HepG2 (cell line): ENCODE results near the gene ELP2. TPM values are rescaled to one million over a fixed set of nuclear protein-coding genes. Genes with fewer than 3 reads are reported as not detected.

Experiments
- ATAC-seq: fragments of 200-7000 bp; cut with Tn5 transposase; 3 replicates; pipeline ENCODE4 v1.9.1; 2020; ENCODE audit warnings: mild to moderate bottlenecking, moderate library complexity
- BruUV-seq: library from RNA; stranded (reverse); fragments of 400-500 nt; replicated peaks from 2 replicates; lab custom pipeline; 2021; lab: Mats Ljungman, UMichigan
- CTCF ChIA-PET: fragments of 300-600 bp; formaldehyde crosslinking; extraction: SDS; loops from one replicate; lab custom pipeline; 2021; ENCODE audit warnings: low total read pairs, inconsistent platforms, low intra/inter-chr PET ratio; lab: Yijun Ruan, JAX
- POLR2A ChIA-PET: fragments of 350-600 bp; sonication (Branson Sonifier 250); formaldehyde crosslinking; loops from one replicate; lab custom pipeline; 2020; ENCODE audit warnings: antibody characterized with exemption, inconsistent platforms; lab: Yijun Ruan, JAX
- DNase-seq: peaks from one replicate; pipeline ENCODE4 v3.0.0-alpha.2; 2015; ENCODE audit warnings: low spot score
- FAIRE-seq: peaks from 3 replicates; lab custom pipeline; 2011; peaks lifted over from hg19 to GRCh38; lab: Jason Lieb, UNC
- H2AFZ ChIP-seq: one replicate; pipeline ENCODE4 v1.6.1; 2011; ENCODE audit warnings: low read length, inconsistent platforms
- H3K27ac ChIP-seq: fragments of 300-600 bp; 3 replicates; pipeline ENCODE4 v1.8.0; 2011; ENCODE audit warnings: mixed run types, mild to moderate bottlenecking, mixed read lengths, low read length, inconsistent platforms; ENCODE audit not compliant: insufficient read depth; ENCODE audit errors: extremely low read length
- H3K27me3 ChIP-seq, 2 experiments: fragments of 200-600 bp in 1 of 2; 2 replicates in 1 of 2; 3 replicates in 1 of 2; pipeline versions ENCODE4 v1.6.0 to v1.8.0; 2011; ENCODE audit warnings: low read length in 2 of 2, mild to moderate bottlenecking in 2 of 2, moderate library complexity in 2 of 2, inconsistent platforms in 1 of 2; ENCODE audit not compliant: insufficient read depth in 2 of 2, control insufficient read depth in 1 of 2
- H3K36me3 ChIP-seq, 2 experiments: fragments of 200-600 bp in 1 of 2; replicated peaks in 1 of 2; 2 replicates in 1 of 2; 3 replicates in 1 of 2; pipeline versions ENCODE4 v1.5.1 to v1.8.0; 2011; ENCODE audit warnings: low read length in 2 of 2, inconsistent platforms in 1 of 2; ENCODE audit not compliant: insufficient read depth in 2 of 2, control insufficient read depth in 1 of 2
- H3K4me1 ChIP-seq: 2 replicates; pipeline ENCODE4 v1.5.1; 2012; ENCODE audit warnings: low read length, inconsistent platforms; ENCODE audit not compliant: insufficient read depth
- H3K4me2 ChIP-seq: 2 replicates; pipeline ENCODE4 v1.6.0; 2011; ENCODE audit warnings: low read depth, low read length, inconsistent platforms
- H3K4me3 ChIP-seq, 3 experiments: fragments of 200-600 bp in 1 of 3; sonication (generic), shearing (Covaris generic) in 1 of 3; replicated peaks in 1 of 3; 2 replicates each; pipeline ENCODE4 v1.5.1; 2011 to 2016; ENCODE audit warnings: low read length in 3 of 3, inconsistent platforms in 2 of 3, low read depth in 2 of 3, mild to moderate bottlenecking in 2 of 3, control low read depth in 1 of 3, mixed read lengths in 1 of 3; ENCODE audit not compliant: insufficient read depth in 1 of 3
- H3K79me2 ChIP-seq: one replicate; pipeline ENCODE4 v1.6.1; 2011; ENCODE audit warnings: low read length, inconsistent platforms; ENCODE audit not compliant: insufficient read depth
- H3K9ac ChIP-seq: 2 replicates; pipeline ENCODE4 v1.6.0; 2011; ENCODE audit warnings: mild to moderate bottlenecking, low read depth, low read length, inconsistent platforms; ENCODE audit not compliant: insufficient read depth
- H3K9me3 ChIP-seq: 2 replicates; pipeline ENCODE4 v1.5.1; 2012; ENCODE audit warnings: mild to moderate bottlenecking, low read length
- H4K20me1 ChIP-seq: 2 replicates; pipeline ENCODE4 v1.6.0; 2011; ENCODE audit warnings: inconsistent platforms, mild to moderate bottlenecking, low read length, moderate library complexity; ENCODE audit not compliant: insufficient read depth
- ARID2 ChIP-seq: sonication (generic); formaldehyde crosslinking; IDR thresholded peaks from 2 replicates; pipeline ENCODE4 v1.8.1; 2022; ENCODE audit warnings: mild to moderate bottlenecking, missing genetic modification reagents, borderline replicate concordance
- CAMTA2 ChIP-seq: sonication (generic); formaldehyde crosslinking; IDR thresholded peaks from 2 replicates; pipeline ENCODE4 v1.4.0; 2020; ENCODE audit warnings: mild to moderate bottlenecking, missing genetic modification reagents, borderline replicate concordance
- FOXM1 ChIP-seq: sonication (generic); formaldehyde crosslinking; IDR thresholded peaks from 2 replicates; pipeline ENCODE4 v1.5.0; 2020; ENCODE audit warnings: missing genetic modification reagents
- GFI1 ChIP-seq: sonication (generic); formaldehyde crosslinking; IDR thresholded peaks from 2 replicates; pipeline ENCODE4 v1.5.0; 2020; ENCODE audit warnings: missing genetic modification reagents, mild to moderate bottlenecking, borderline replicate concordance
- GTF3A ChIP-seq: sonication (generic); formaldehyde crosslinking; conservative IDR thresholded peaks from 2 replicates; pipeline ENCODE4 v1.4.0; 2020; ENCODE audit warnings: mild to moderate bottlenecking, missing genetic modification reagents
- ONECUT2 ChIP-seq: sonication (generic); formaldehyde crosslinking; IDR thresholded peaks from 2 replicates; pipeline ENCODE4 v1.4.0; 2020; ENCODE audit warnings: missing genetic modification reagents
- POLR2AphosphoS5 ChIP-seq: IDR thresholded peaks from 2 replicates; pipeline ENCODE4 v1.6.1; 2012; ENCODE audit warnings: low read depth, low read length
- PRDM4 ChIP-seq: sonication (generic); formaldehyde crosslinking; IDR thresholded peaks from 2 replicates; pipeline ENCODE4 v1.9.0; 2021; ENCODE audit warnings: missing genetic modification reagents, borderline replicate concordance
- REST ChIP-seq, 2 experiments: IDR thresholded peaks; 2 replicates each; pipeline ENCODE4 v1.6.1; 2011 to 2012; ENCODE audit warnings: low read length in 2 of 2, borderline replicate concordance in 1 of 2, low read depth in 1 of 2, mild to moderate bottlenecking in 1 of 2, moderate library complexity in 1 of 2
- SAP130 ChIP-seq: IDR thresholded peaks from 2 replicates; pipeline ENCODE4 v1.6.1; 2016; ENCODE audit warnings: low read depth
- ZGPAT ChIP-seq: IDR thresholded peaks from 2 replicates; pipeline ENCODE4 v1.6.1; 2016; ENCODE audit warnings: mild to moderate bottlenecking
- ZNF101 ChIP-seq: sonication (generic); formaldehyde crosslinking; IDR thresholded peaks from 2 replicates; pipeline ENCODE4 v1.4.0; 2020; ENCODE audit warnings: mild to moderate bottlenecking, low read depth, missing genetic modification reagents, borderline replicate concordance
- ZNF17 ChIP-seq: sonication (generic); formaldehyde crosslinking; IDR thresholded peaks from 2 replicates; pipeline ENCODE4 v1.5.0; 2020; ENCODE audit warnings: mild to moderate bottlenecking, missing genetic modification reagents
- ZNF253 ChIP-seq: sonication (generic); formaldehyde crosslinking; IDR thresholded peaks from 2 replicates; pipeline ENCODE4 v1.8.0; 2022; ENCODE audit warnings: mild to moderate bottlenecking, missing genetic modification reagents, borderline replicate concordance
- ZNF768 ChIP-seq: sonication (generic); formaldehyde crosslinking; IDR thresholded peaks from 2 replicates; pipeline ENCODE4 v1.4.0; 2020; ENCODE audit warnings: missing genetic modification reagents
- WGBS: methylation state at CpG from one replicate; pipeline ENCODE4 v1.1.6; 2017; ENCODE audit warnings: low lambda C conversion rate; 5-methylcytosine and 5-hydroxymethylcytosine counted together
- in situ Hi-C: cut with HindIII; loops from 2 replicates; pipeline ENCODE4 v1.10.0; 2017; ENCODE audit warnings: low pct_unique_long_range_greater_than_20kb; ENCODE audit not compliant: extremely low pct_ligation_motif_present
- intact Hi-C: fragments of 100-400 bp; cut with micrococcal nuclease; formaldehyde crosslinking; loops from one replicate; pipeline ENCODE4 v1.10.0; 2022; ENCODE audit not compliant: unreplicated experiment
- polyA plus RNA-seq, 8 experiments: library from polyadenylated mRNA; depleted of rRNA in 3 of 8; stranded (reverse) in 7 of 8; unstranded in 1 of 8; fragments of >200 nt; fragmentation: Illumina TruSeq in 4 of 8; extraction: Trizol in 4 of 8; gene quantifications; 2 replicates each; pipeline versions ENCODE4 v1.2.1 to v1.2.3, GENCODE V29; 2011 to 2016; ENCODE audit warnings: low read depth in 4 of 8, missing spikeins in 1 of 8, mixed read lengths in 1 of 8; ENCODE audit not compliant: insufficient read depth in 1 of 8
- total RNA-seq, 5 experiments: library from RNA; depleted of rRNA; stranded (reverse); fragments of >200 nt; fragmentation: Illumina TruSeq; extraction: Trizol; gene quantifications; 2 replicates each; pipeline ENCODE4 v1.2.3, GENCODE V29; 2016; ENCODE audit warnings: low read depth in 1 of 5

Gene ELP2
- total and polyA plus RNA-seq, 2 of the 13 experiments (the other 11 are each of a cell fraction or from before 2014, with no cell fraction given): 98.7 to 100 TPM

GRCh38 chr18:36127836-36128529 lies 1.7 kb upstream of the ELP2 start (continued):
- TF ChIP-seq ZNF768 (CRISPR knock-in tag) (no peak), GFI1 (no peak), ZNF101 (CRISPR knock-in tag) (no peak), FOXM1 (CRISPR knock-in tag) (no peak), GTF3A (CRISPR knock-in tag) (no peak), ONECUT2 (CRISPR knock-in tag) (no peak), SAP130 (CRISPR knock-in tag) (peak; percentile 35; the same call in 1 of the 2 replicates), PRDM4 (CRISPR knock-in tag) (no peak), ZNF253 (CRISPR knock-in tag) (no peak), ARID2 (no peak)

DNA sequence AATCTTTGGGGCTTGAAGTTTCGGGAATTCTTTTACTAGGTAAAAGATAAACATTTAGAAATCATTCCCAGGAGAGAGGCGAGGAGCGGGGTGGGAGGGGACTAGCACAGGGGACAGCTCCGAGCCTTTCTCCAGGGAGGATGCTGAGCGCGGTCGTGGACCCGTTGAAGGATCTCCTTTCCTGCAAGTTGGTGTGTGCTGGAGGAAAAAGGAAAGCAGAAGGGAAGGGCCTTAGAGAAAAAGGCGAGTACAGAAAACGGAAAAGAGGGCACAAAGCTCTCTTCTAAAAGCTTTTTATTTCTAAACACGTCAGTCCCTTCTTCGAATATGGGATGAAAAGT lies 1.2 kb upstream of the ELP2 start:
- intact Hi-C loops (loop anchor here (2.0 kb wide), 1 partner anchor 60 kb away; no protein-coding TSS in a partner anchor), in situ Hi-C loops (no loop called here)
- Histone ChIP-seq H4K20me1 (peaks cover 25% of the 10 kb centered on the region), H3K9ac (peak overlapping the region; percentile 98; the same call in 1 of the 2 replicates), H2AFZ (no peak overlapping the region), H3K36me3 (peaks cover 0 to 7% of the 10 kb centered on the region in 2 experiments; a peak in 3 of 5 replicates), H3K27me3 (no peaks in the 10 kb centered on the region; a peak in 1 of 5 replicates), H3K79me2 (peaks cover 52% of the 10 kb centered on the region), H3K4me3 (peak overlapping the region; percentile 83 to 87 (median 87)), H3K27ac (no peak overlapping the region), H3K9me3 (no peaks in the 10 kb centered on the region), H3K4me2 (peak overlapping the region; percentile 81), H3K4me1 (peaks cover 47% of the 10 kb centered on the region)
- ATAC-seq (peak; percentile 11; the same call in 2 of the 3 replicates), FAIRE-seq (no peak), DNase-seq (no peak)
- POLR2A ChIA-PET: interaction anchor here (0.8 to 4.7 kb wide), 6 partner anchors 19 to 127 kb away, joined by 3 to 42 read pairs (median 4); partner anchors contain the start of gene MOCOS
- TF ChIP-seq CAMTA2 (CRISPR knock-in tag) (no peak), POLR2AphosphoS5 (no peak), REST (IDR thresholded peaks at IDR 0.05; ENCODE audit: borderline replicate concordance in 1 of 2, low read depth in 1 of 2, low read length in 2 of 2) (peak in 1 of 2 experiments; percentile 53; a peak in 2 of 4 replicates), ZGPAT (CRISPR knock-in tag) (no peak), ZNF17 (peak; percentile 7; the same call in 1 of the 2 replicates)
- WGBS: 2% methylated on average over 12 of the region's 12 CpGs
- no TSS peak for BruUV-seq
- CTCF ChIA-PET: no interaction called here
